ENCODE measurements around the gene POLR1F. TPM values are rescaled to one million over a fixed set of nuclear protein-coding genes. Genes with fewer than 3 reads are reported as not detected.

Gene POLR1F
- polyA plus RNA-seq, 1 of the 3 experiments (the other 2 are of a cell fraction) = 5.1 TPM

DNA sequence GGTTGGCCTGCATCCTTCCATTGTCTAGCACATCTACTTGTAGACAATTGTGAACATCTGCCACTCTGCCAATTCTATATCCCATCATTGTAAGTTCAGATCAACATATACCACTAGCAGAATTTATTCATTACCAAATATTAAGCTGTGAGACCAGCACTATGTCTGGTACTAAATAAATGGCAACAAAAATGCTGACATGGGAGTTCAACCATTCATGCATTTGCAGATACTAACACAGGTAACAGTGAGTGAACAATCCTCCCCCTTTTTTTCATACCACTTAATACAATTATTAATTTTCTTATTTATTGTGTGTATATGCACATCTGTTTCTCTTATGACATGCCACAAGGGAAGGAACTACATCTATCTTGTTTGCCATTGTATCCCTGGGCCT is 11.9 kb downstream of the POLR1F start:
- peaks cover 27 to 52% of the 10 kb centered on the region in 2 experiments for H3K36me3 ChIP-seq (replicated peaks in 1 of 2; ENCODE audit: control insufficient read depth in 1 of 2, insufficient read depth in 2 of 2, low read length in 1 of 2)
- H3K4me2 ChIP-seq = no peak overlapping the region
- H3K27me3 ChIP-seq (ENCODE audit: insufficient read depth) = no peaks in the 10 kb centered on the region
- H3K27ac ChIP-seq (ENCODE audit: low read depth in 2 of 2, low read length in 1 of 2) = no peak overlapping the region
- H3K79me2 ChIP-seq (ENCODE audit: insufficient read depth) = no peaks in the 10 kb centered on the region
- no peak for TF ChIP-seq FOXM1 (IDR thresholded peaks at IDR 0.05; ENCODE audit: low read depth)
- TF ChIP-seq POLR2AphosphoS5 (IDR thresholded peaks at IDR 0.05; ENCODE audit: low read depth, low read length) = no peak
- TF ChIP-seq FOSL2 (IDR thresholded peaks at IDR 0.05; ENCODE audit: borderline replicate concordance, low read depth) = no peak
- no peak for TF ChIP-seq JUND (IDR thresholded peaks at IDR 0.05)
- TF ChIP-seq FOXJ3 (CRISPR knock-in tag; IDR thresholded peaks at IDR 0.05) = no peak
- TF ChIP-seq CHD2 (IDR thresholded peaks at IDR 0.05; ENCODE audit: low read length, partially characterized antibody) = no peak
- TF ChIP-seq, protein P1, sequence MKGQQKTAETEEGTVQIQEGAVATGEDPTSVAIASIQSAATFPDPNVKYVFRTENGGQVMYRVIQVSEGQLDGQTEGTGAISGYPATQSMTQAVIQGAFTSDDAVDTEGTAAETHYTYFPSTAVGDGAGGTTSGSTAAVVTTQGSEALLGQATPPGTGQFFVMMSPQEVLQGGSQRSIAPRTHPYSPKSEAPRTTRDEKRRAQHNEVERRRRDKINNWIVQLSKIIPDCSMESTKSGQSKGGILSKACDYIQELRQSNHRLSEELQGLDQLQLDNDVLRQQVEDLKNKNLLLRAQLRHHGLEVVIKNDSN (IDR thresholded peaks at IDR 0.05; ENCODE audit: borderline replicate concordance, low read depth) = no peak
- no peak for TF ChIP-seq TAF1 (IDR thresholded peaks at IDR 0.05; ENCODE audit: borderline replicate concordance, low read depth, low read length)
- TF ChIP-seq RCOR1 (IDR thresholded peaks at IDR 0.05; ENCODE audit: low read length) = no peak
- TF ChIP-seq GATA2 (CRISPR knock-in tag; IDR thresholded peaks at IDR 0.05) = no peak
- TF ChIP-seq, protein P2, sequence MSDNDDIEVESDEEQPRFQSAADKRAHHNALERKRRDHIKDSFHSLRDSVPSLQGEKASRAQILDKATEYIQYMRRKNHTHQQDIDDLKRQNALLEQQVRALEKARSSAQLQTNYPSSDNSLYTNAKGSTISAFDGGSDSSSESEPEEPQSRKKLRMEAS (IDR thresholded peaks at IDR 0.05; ENCODE audit: low read depth) = no peak
- TF ChIP-seq RFX5 (IDR thresholded peaks at IDR 0.05; ENCODE audit: low read length) = no peak
- no peak for TF ChIP-seq NRF1 (IDR thresholded peaks at IDR 0.05; ENCODE audit: low read depth, low read length)
- TF ChIP-seq, protein P3, sequence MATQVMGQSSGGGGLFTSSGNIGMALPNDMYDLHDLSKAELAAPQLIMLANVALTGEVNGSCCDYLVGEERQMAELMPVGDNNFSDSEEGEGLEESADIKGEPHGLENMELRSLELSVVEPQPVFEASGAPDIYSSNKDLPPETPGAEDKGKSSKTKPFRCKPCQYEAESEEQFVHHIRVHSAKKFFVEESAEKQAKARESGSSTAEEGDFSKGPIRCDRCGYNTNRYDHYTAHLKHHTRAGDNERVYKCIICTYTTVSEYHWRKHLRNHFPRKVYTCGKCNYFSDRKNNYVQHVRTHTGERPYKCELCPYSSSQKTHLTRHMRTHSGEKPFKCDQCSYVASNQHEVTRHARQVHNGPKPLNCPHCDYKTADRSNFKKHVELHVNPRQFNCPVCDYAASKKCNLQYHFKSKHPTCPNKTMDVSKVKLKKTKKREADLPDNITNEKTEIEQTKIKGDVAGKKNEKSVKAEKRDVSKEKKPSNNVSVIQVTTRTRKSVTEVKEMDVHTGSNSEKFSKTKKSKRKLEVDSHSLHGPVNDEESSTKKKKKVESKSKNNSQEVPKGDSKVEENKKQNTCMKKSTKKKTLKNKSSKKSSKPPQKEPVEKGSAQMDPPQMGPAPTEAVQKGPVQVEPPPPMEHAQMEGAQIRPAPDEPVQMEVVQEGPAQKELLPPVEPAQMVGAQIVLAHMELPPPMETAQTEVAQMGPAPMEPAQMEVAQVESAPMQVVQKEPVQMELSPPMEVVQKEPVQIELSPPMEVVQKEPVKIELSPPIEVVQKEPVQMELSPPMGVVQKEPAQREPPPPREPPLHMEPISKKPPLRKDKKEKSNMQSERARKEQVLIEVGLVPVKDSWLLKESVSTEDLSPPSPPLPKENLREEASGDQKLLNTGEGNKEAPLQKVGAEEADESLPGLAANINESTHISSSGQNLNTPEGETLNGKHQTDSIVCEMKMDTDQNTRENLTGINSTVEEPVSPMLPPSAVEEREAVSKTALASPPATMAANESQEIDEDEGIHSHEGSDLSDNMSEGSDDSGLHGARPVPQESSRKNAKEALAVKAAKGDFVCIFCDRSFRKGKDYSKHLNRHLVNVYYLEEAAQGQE (IDR thresholded peaks at IDR 0.05; ENCODE audit: low read depth, low read length) = no peak
- TF ChIP-seq SMC3 (IDR thresholded peaks at IDR 0.05; ENCODE audit: low read depth, low read length) = no peak
- TF ChIP-seq MEF2A (IDR thresholded peaks at IDR 0.05; ENCODE audit: borderline replicate concordance, low read depth) = no peak
- no peak for TF ChIP-seq RAD21 (IDR thresholded peaks at IDR 0.05; ENCODE audit: low read length)
- no peak for TF ChIP-seq EP300 (IDR thresholded peaks at IDR 0.05; ENCODE audit: borderline replicate concordance in 1 of 2, low read depth in 1 of 2, low read length in 1 of 2)
- TF ChIP-seq, protein P4, sequence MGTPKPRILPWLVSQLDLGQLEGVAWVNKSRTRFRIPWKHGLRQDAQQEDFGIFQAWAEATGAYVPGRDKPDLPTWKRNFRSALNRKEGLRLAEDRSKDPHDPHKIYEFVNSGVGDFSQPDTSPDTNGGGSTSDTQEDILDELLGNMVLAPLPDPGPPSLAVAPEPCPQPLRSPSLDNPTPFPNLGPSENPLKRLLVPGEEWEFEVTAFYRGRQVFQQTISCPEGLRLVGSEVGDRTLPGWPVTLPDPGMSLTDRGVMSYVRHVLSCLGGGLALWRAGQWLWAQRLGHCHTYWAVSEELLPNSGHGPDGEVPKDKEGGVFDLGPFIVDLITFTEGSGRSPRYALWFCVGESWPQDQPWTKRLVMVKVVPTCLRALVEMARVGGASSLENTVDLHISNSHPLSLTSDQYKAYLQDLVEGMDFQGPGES (IDR thresholded peaks at IDR 0.05; ENCODE audit: low read depth, low read length) = no peak
- no peak for TF ChIP-seq ELF1 (IDR thresholded peaks at IDR 0.05)
- H4K20me1 ChIP-seq (ENCODE audit: insufficient read depth) = no peaks in the 10 kb centered on the region
- no peak overlapping the region for H3K4me3 ChIP-seq (ENCODE audit: low read depth in 2 of 2, low read length in 1 of 2)
- no peaks in the 10 kb centered on the region for H3K9me3 ChIP-seq
- no peaks in the 10 kb centered on the region for H3K9me2 ChIP-seq
- no peak overlapping the region for H3K9ac ChIP-seq
- POLR2A ChIA-PET = no interaction called here
- no peak overlapping the region for H2AFZ ChIP-seq (ENCODE audit: low read depth)
- H3F3A ChIP-seq (replicated peaks; ENCODE audit: insufficient read depth) = no peaks in the 10 kb centered on the region
- DNase-seq = no peak
- H3K4me1 ChIP-seq (ENCODE audit: control insufficient read depth in 1 of 2, insufficient read depth in 2 of 2, low read depth in 1 of 2, low read length in 1 of 2) = no peaks in the 10 kb centered on the region; a peak in 1 of 4 replicates
- CTCF ChIA-PET = interaction anchor here (1.0 to 2.5 kb wide), 2 partner anchors 12 to 17 kb away, joined by 3 to 11 read pairs; partner anchors contain the start of gene POLR1F

All from SK-N-SH (cell line).